Measurements from ENCODE around the gene BBX.
"Not testable (repeated sequence)": the region's sequence is repeated elsewhere in the genome, so short reads cannot be mapped to it uniquely, and the experiment has no call there.

DNA sequence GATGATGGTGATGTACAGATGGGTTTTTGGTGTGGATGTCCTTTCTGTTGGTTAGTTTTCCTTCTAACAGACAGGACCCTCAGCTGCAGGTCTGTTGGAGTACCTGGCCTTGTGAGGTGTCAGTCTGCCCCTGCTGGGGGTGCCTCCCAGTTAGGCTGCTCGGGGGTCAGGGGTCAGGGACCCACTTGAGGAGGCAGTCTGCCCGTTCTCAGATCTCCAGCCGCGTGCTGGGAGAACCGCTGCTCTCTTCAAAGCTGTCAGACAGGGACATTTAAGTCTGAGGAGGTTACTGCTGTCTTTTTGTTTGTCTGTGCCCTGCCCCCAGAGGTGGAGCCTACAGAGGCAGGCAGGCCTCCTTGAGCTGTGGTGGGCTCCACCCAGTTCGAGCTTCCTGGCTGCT is 174.6 kb downstream of the BBX start:
- TF ChIP-seq EZH2 (IDR thresholded peaks at IDR 0.05; ENCODE audit: low read length, unreplicated experiment) = not testable (repeated sequence)
- TF ChIP-seq, protein P1, sequence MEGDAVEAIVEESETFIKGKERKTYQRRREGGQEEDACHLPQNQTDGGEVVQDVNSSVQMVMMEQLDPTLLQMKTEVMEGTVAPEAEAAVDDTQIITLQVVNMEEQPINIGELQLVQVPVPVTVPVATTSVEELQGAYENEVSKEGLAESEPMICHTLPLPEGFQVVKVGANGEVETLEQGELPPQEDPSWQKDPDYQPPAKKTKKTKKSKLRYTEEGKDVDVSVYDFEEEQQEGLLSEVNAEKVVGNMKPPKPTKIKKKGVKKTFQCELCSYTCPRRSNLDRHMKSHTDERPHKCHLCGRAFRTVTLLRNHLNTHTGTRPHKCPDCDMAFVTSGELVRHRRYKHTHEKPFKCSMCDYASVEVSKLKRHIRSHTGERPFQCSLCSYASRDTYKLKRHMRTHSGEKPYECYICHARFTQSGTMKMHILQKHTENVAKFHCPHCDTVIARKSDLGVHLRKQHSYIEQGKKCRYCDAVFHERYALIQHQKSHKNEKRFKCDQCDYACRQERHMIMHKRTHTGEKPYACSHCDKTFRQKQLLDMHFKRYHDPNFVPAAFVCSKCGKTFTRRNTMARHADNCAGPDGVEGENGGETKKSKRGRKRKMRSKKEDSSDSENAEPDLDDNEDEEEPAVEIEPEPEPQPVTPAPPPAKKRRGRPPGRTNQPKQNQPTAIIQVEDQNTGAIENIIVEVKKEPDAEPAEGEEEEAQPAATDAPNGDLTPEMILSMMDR (conservative IDR thresholded peaks at IDR 0.05; ENCODE audit: low read depth, low read length) = not testable (repeated sequence)
